T1000 (cell line): Measurements from ENCODE around the gene CHST11.
"Not testable (repeated sequence)": the region's sequence is repeated elsewhere in the genome, so short reads cannot be mapped to it uniquely, and the experiment has no call there.

Source experiments
- DNase-seq: peaks from one replicate; lab custom pipeline; 2025; ENCODE audit warnings: mixed read lengths; lab: John Stamatoyannopoulos, UW

CHST11 gene

DNA sequence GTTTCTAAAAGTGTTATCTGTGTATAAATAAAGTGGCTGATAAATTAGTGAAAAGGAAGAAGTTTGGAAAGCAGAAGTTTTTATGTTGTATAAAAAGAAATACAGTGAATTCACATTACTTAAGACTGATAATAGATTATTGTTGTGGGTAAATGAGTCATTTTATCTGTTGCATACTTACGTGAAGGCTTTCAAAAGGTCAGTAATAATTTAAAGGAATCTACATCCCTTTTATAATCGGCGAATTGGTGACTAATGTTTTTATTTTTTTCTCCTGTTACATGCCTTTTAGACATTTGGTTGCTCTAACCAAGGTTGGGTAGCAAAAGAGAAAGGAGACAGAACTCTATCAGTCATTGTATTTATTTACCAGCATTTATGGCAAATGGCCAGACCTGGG, 345.5 kb downstream of the CHST11 start:
- DNase-seq: no peak

DNA sequence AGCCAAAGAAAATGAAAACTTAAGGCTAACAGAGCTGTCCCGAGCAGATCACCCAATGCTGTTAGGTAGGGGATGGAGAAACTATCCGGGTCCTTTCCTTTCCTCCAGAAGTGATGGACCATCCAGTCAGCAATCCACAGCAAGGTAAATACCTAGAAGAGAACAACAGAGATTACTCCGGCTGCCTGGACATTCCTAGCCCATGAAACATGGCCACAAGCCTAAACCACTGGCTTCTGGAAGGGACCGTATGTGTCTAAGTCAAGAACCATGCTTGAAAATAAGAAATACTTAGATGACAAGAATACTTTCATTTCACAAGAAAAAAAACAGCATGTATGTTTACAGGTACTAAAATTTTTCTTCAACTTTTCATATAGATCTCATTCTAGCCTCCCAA, 348.4 kb downstream of the CHST11 start:
- DNase-seq: no peak

DNA sequence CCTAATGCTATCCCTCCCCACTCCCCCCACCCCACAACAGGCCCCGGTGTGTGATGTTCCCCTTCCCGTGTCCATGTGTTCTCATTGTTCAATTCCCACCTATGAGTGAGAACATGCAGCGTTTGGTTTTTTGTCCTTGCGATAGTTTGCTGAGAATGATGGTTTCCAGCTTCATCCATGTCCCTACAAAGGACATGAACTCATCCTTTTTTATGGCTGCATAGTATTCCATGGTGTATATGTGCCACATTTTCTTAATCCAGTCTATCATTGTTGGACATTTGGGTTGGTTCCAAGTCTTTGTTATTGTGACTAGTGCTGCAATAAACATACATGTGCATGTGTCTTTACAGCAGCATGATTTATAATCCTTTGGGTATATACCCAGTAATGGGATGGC, 349.4 kb downstream of the CHST11 start:
- DNase-seq: not testable (repeated sequence)

DNA sequence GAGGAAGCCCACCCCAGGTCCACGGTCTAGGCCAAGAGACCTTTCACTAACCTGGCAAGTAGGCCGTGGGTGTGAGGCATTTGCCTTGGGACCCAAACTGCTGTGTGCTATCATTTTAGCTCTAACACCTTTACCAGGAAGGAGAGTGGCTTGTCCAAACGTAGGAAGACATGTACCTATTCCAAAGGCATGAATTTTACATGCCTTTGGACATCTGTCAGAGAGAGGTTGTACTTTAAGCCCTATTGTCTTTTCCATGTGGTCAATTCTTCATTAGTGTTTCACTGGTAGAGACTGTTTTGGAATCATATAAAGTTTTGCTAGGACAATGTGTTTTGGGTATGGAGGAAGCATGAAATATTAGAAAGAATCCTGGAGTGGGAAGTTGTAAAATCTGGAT, 352.5 kb downstream of the CHST11 start:
- DNase-seq: no peak

DNA sequence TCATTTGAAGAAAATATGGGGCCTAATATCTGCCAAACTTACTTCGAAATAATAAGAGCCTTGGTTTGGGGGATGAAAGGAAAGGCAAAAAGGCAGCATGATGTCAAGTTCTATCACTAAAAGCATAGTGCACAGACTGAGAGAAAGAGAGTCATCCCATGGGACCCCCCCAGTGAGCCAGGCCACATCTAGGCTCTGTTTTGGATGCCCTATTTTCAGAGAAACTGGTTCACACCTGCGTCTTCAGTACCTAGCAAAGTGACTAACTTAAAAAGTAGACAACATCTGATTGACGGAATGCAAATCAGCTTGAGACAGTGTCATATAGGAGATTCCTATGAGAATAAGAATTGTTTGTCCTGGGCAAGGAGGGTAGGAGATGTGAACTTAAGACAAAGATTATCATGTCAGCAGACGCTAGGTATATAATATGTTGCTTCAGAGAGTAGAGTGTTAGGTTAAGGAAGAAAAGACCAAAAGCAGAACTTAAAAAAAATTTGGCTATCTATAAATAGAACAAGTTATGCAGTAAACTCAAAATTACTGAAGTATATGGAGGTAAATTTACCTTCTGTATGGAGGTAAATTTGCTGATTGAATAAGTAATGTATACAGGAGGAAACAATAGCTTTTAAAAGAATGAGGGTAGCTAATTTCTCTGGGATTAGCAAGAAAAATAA, 353.1 kb downstream of the CHST11 start:
- DNase-seq: no peak
